Prostate gland (tissue), 2 donors: ENCODE results near the gene SOX15. TPM values are rescaled to one million over a fixed set of nuclear protein-coding genes. Genes with fewer than 3 reads are reported as not detected.

Experiments used
- DNase-seq: peaks from one replicate; pipeline ENCODE4 v3.0.0-alpha.2; 2019; ENCODE audit warnings: low spot score
- H3K27ac ChIP-seq, 2 donors: fragments of 200-600 bp; sonication (generic); 2 replicates each; pipeline ENCODE4 v1.5.1; 2017 to 2019
- H3K27me3 ChIP-seq: fragments of 200-600 bp; sonication (generic); replicated peaks from 2 replicates; pipeline ENCODE4 v1.5.1; 2019; ENCODE audit not compliant: insufficient read depth
- H3K36me3 ChIP-seq, 2 donors: fragments of 200-600 bp; sonication (generic); 1 replicate in 1 of 2; 2 replicates in 1 of 2; pipeline versions ENCODE4 v1.5.1 to v1.8.1; 2017 to 2019
- H3K4me1 ChIP-seq: fragments of 200-600 bp; sonication (generic); replicated peaks from 2 replicates; pipeline ENCODE4 v1.5.1; 2019
- H3K4me3 ChIP-seq, 2 donors: fragments of 200-600 bp; sonication (generic); 2 replicates each; pipeline ENCODE4 v1.5.1; 2017 to 2019
- H3K9me3 ChIP-seq: fragments of 200-600 bp; sonication (generic); 2 replicates; pipeline ENCODE4 v1.5.1; 2017
- POLR2A ChIP-seq: fragments of 450-650 bp; IDR thresholded peaks from one replicate; pipeline ENCODE4 v1.6.1; 2016; ENCODE audit warnings: antibody characterized with exemption, mild to moderate bottlenecking
- POLR2AphosphoS5 ChIP-seq: sonication (generic); formaldehyde crosslinking; IDR thresholded peaks from one replicate; pipeline ENCODE4 v1.6.1; 2017; ENCODE audit warnings: antibody characterized with exemption
- WGBS: methylation state at CpG from one replicate; pipeline ENCODE4 v1.1.5; 2018; 5-methylcytosine and 5-hydroxymethylcytosine counted together
- intact Hi-C: fragments of 100-400 bp; cut with DNase I; formaldehyde crosslinking; loops from one replicate; pipeline ENCODE4 v1.14.2; 2022
- total RNA-seq, 2 donors: library from RNA; depleted of rRNA; stranded (reverse); fragments of >200 nt; gene quantifications; one replicate each; pipeline ENCODE4 v1.1.0, GENCODE V29; 2016
- TF ChIP-seq, protein P1 (sequence below), 4 experiments: fragments of 200-600 bp in 2 of 4; fragments of 450-650 bp in 2 of 4; sonication (generic) in 2 of 4; IDR thresholded peaks; 1 replicate in 3 of 4; 2 replicates in 1 of 4; pipeline ENCODE4 v1.5.1; 2016 to 2019; ENCODE audit warnings: antibody characterized with exemption in 4 of 4, mild to moderate bottlenecking in 2 of 4, moderate library complexity in 2 of 4

The SOX15 gene
- 10 to 100 TPM in 1 of 2 donors, 1 to 10 TPM in 1; 6.3 to 15.0 TPM for total RNA-seq

DNA sequence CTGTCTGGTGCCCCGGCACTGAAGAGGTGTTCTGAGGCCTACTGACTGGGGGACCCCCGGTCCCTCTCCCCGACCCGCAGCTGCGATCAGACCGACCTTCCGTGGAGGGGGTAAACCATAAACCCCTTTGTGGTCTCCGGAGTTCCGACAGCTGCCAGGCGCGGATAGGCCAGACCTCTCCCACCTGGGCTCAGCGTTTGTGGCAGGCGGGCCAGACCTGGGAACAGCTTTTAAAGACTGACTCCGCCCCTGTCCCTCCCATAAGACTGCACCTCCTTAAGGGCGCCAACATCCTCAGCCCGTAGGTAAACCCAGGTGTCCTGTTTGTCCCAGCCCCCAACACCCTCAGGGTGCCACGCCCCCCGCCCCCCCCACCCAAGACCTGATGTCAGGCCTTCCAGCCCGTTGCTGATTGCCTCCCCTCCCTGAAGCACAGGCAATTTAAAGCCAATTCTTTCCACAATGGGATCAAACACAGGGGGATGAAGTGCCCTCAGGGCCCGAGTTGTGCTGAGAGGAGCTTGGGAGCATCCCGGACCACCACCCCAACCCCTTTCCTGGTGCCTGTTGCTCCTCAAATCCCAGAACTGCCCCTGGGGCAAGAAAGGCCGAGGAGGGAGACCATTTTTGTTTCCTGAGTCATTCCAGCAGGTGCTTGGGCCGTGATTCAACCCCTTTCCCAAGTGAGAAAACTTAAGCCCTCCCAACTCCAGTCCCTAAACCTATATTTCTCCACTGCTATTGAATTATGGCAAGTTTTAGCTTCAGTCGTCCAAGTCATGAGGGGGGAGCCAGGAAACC, at the start of gene SOX15:
TSS of gene SOX15 (minus strand) at position 204 of the 801 bp plus-strand sequence. CDS start 418 bp downstream, outside the sequence.
- Histone ChIP-seq H3K36me3 (peaks cover 6 to 19% of the 10 kb centered on the region in 2 donors), H3K4me3 (peak within 1 kb of the TSS; percentile 44), H3K4me1 (peaks cover 7% of the 10 kb centered on the region), H3K27ac (peak within 1 kb of the TSS; percentile 76 to 84), H3K27me3 (no peaks in the 10 kb centered on the region), H3K9me3 (no peaks in the 10 kb centered on the region)
- TF ChIP-seq POLR2AphosphoS5 (peak; percentile 16), POLR2A (peak; percentile 36)
- TF ChIP-seq, protein P1, sequence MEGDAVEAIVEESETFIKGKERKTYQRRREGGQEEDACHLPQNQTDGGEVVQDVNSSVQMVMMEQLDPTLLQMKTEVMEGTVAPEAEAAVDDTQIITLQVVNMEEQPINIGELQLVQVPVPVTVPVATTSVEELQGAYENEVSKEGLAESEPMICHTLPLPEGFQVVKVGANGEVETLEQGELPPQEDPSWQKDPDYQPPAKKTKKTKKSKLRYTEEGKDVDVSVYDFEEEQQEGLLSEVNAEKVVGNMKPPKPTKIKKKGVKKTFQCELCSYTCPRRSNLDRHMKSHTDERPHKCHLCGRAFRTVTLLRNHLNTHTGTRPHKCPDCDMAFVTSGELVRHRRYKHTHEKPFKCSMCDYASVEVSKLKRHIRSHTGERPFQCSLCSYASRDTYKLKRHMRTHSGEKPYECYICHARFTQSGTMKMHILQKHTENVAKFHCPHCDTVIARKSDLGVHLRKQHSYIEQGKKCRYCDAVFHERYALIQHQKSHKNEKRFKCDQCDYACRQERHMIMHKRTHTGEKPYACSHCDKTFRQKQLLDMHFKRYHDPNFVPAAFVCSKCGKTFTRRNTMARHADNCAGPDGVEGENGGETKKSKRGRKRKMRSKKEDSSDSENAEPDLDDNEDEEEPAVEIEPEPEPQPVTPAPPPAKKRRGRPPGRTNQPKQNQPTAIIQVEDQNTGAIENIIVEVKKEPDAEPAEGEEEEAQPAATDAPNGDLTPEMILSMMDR (IDR thresholded peaks at IDR 0.05) = no peak
- peak; percentile 70 for DNase-seq
- intact Hi-C loops = no loop called here
- 39% methylated on average over 24 of the region's 24 CpGs for WGBS

DNA sequence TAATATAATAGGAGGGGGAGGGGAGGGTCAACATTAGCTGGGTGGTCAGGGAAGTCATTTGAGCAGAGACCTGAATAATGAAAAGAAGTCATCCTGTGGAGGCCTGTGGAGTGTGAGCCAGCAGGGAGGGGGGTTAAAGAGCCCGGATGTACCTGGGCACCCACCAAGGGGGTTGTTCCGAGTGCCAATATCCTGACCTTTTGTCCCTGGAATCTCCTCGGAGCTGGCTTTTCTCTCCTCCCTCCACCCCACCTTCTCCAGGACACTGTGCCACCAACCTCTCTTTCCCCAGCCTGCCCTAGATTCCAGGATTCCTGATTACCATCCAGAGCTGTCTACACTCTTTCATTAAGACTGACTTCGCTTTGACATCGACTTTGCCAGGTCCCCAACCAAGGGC, 46.3 kb upstream of the SOX15 start:
- Histone ChIP-seq H3K27me3 (no peaks in the 10 kb centered on the region), H3K36me3 (no peaks in the 10 kb centered on the region), H3K4me3 (no peak overlapping the region), H3K4me1 (no peaks in the 10 kb centered on the region), H3K27ac (no peak overlapping the region), H3K9me3 (no peaks in the 10 kb centered on the region)
- intact Hi-C loops = no loop called here
- 52% methylated on average over 5 of the region's 5 CpGs for WGBS
- no peak for DNase-seq
- TF ChIP-seq, protein P1 (IDR thresholded peaks at IDR 0.05) = no peak
- TF ChIP-seq POLR2AphosphoS5 (no peak), POLR2A (no peak)

DNA sequence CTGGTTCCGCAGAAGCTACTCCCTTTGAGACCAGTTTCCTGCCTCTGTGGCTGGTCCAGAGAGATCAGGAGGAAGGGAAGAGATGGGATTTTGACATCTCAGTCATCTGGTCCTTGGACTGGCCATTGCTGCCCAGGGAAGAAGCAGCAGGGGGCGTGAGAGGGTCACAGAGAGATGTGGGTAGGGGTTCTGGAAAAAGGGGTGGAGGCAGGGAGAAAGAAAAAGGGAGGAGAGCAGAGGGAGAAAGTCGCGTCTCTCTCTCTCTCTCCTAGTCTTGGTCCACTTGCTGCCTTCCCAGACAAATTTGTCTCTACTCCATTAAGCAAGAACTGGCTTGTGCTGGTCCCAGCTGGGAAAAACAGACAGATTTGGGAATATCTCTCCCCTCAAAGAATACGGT, 44.5 kb upstream of the SOX15 start:
- WGBS = 26% methylated on average over 5 of the region's 5 CpGs
- DNase-seq = no peak

DNA sequence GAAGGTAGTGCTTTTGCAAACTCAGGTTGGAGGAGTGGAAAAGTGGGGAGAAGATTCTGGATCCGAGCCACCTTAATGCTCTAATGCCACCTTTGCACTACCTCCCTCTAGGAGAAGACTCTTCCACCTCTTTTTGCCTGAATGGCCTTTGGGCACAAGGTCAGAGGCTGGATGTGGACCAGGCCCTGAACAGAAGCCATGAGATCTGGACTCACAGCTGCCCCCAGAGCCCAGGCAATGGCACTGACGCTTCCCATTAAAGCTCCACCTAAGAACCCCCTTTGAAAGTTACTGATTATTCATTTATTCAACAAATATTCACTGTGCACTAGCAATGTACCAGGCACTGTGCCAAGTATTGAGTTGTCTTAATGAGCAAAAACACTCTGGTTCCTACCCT, 43.2 kb upstream of the SOX15 start:
- no peak overlapping the region for H3K27ac ChIP-seq
- H3K4me3 ChIP-seq = no peak overlapping the region
- WGBS = 87% methylated on average over 2 of the region's 2 CpGs
- H3K27me3 ChIP-seq = no peaks in the 10 kb centered on the region
- no peaks in the 10 kb centered on the region for H3K36me3 ChIP-seq
- no peak for TF ChIP-seq POLR2A
- TF ChIP-seq POLR2AphosphoS5 = no peak
- TF ChIP-seq, protein P1 (IDR thresholded peaks at IDR 0.05) = no peak
- no peaks in the 10 kb centered on the region for H3K9me3 ChIP-seq
- no peak for DNase-seq
- intact Hi-C loops = no loop called here
- H3K4me1 ChIP-seq = no peaks in the 10 kb centered on the region

More for the DNA sequence above, 44.5 kb upstream of the SOX15 start:
- H3K27ac ChIP-seq = no peak overlapping the region
- intact Hi-C loops = no loop called here
- no peaks in the 10 kb centered on the region for H3K27me3 ChIP-seq
- no peaks in the 10 kb centered on the region for H3K9me3 ChIP-seq
- no peaks in the 10 kb centered on the region for H3K36me3 ChIP-seq
- H3K4me1 ChIP-seq = no peaks in the 10 kb centered on the region
- TF ChIP-seq, protein P1 (IDR thresholded peaks at IDR 0.05) = peak in 1 of 4 experiments; percentile 34
- TF ChIP-seq POLR2AphosphoS5 = no peak
- H3K4me3 ChIP-seq = no peak overlapping the region

DNA sequence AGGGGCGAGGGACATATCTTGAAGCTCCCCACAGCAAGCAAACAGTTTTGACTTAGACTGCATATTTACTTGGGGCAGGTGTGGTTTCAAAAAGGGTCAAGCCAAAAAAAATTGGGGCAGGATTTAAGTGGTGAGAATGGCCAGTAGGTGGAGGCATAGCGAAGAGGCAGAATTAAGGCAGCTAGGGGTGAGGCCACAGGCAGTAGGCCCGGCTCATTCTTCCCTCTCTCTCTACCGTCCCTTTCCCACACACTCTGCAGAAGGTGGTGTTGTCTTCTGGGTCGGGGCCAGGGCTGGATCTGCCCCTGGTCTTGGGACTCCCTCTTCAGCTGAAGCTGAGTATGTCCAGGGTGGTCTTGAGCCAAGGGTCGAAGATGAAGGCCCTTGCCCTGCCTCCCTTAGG, 42.6 kb upstream of the SOX15 start:
- intact Hi-C loops = no loop called here
- Histone ChIP-seq H3K27ac (no peak overlapping the region), H3K4me3 (no peak overlapping the region), H3K9me3 (no peaks in the 10 kb centered on the region), H3K27me3 (no peaks in the 10 kb centered on the region), H3K4me1 (no peaks in the 10 kb centered on the region), H3K36me3 (no peaks in the 10 kb centered on the region)
- WGBS = 38% methylated on average over 6 of the region's 6 CpGs
- TF ChIP-seq POLR2AphosphoS5 (no peak), POLR2A (no peak)
- TF ChIP-seq, protein P1 (IDR thresholded peaks at IDR 0.05) = peak in 3 of 4 experiments; percentile 20 to 58 (median 56)
- DNase-seq = no peak
